ENCODE data around the gene CLEC2B. TPM values are rescaled to one million over a fixed set of nuclear protein-coding genes. Genes with fewer than 3 reads are reported as not detected.

CLEC2B gene
- total RNA-seq, 1 experiment from 2014 or later: not detected

DNA sequence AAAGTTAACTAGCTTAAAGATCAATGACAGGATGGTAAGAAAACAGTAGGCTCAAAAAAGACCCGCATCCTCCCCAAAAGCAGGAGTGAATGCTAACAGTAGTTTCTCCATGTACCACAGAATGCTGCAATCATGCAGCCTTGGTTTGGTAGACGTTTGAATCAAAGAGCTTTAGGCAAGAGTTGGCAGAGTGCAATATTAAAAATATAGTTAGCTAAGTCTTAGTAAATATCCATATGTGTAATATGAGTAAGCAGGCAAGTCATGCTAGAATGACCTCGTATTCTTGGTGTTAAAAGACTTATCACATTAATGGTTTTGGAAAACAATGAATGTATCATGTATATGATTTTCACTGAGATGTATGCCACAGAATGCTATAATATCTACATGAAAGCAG, 60.6 kb downstream of the CLEC2B start:
- Histone ChIP-seq H3K56ac (ENCODE audit: insufficient read length, low read depth, low read length) (no peak overlapping the region), H4K8ac (replicated peaks; ENCODE audit: insufficient read length, low read depth, low read length) (no peak overlapping the region), H3K23ac (ENCODE audit: insufficient read length, low read depth, low read length) (no peak overlapping the region), H3K4me2 (ENCODE audit: insufficient read depth, insufficient read length, low read length) (no peak overlapping the region), H2BK20ac (ENCODE audit: low read depth, low read length, poor library complexity, severe bottlenecking) (no peak overlapping the region), H4K20me1 (ENCODE audit: control insufficient read depth, insufficient read depth, insufficient read length) (no peaks in the 10 kb centered on the region), H3T11ph (ENCODE audit: low read length) (no peak overlapping the region), H2BK120ac (ENCODE audit: low read depth, low read length, poor library complexity, severe bottlenecking) (no peak overlapping the region), H3K14ac (ENCODE audit: insufficient read depth, low read length) (no peak overlapping the region), H4K5ac (ENCODE audit: insufficient read length, low read depth, low read length) (no peak overlapping the region), H2BK12ac (ENCODE audit: insufficient read length, low read depth, low read length) (no peak overlapping the region), H4K91ac (ENCODE audit: insufficient read length, low read depth, low read length) (no peak overlapping the region), H3K79me1 (ENCODE audit: insufficient read depth, low read depth, low read length, poor library complexity, severe bottlenecking) (no peaks in the 10 kb centered on the region), H2BK5ac (ENCODE audit: insufficient read length, low read length) (no peak overlapping the region), H3K9ac (ENCODE audit: extremely low read depth, insufficient read length, low read length) (no peak overlapping the region), H3K4me1 (ENCODE audit: insufficient read depth, low read length) (no peaks in the 10 kb centered on the region), H3K79me2 (ENCODE audit: insufficient read depth, low read length) (no peaks in the 10 kb centered on the region), H2BK15ac (ENCODE audit: low read depth, low read length) (no peak overlapping the region), H3K27me3 (ENCODE audit: insufficient read depth, low read length) (no peaks in the 10 kb centered on the region), H3K4ac (ENCODE audit: low read depth, low read length) (no peak overlapping the region), H2AFZ (ENCODE audit: low read length) (no peak overlapping the region), H3K18ac (ENCODE audit: insufficient read length, low read depth, low read length) (no peak overlapping the region), H3K9me3 (ENCODE audit: control insufficient read depth, low read depth, low read length) (no peaks in the 10 kb centered on the region), H2AK5ac (ENCODE audit: insufficient read length, low read length) (no peak overlapping the region), H3K27ac (ENCODE audit: insufficient read length, low read depth, low read length) (no peak overlapping the region), H3K23me2 (ENCODE audit: insufficient read length, low read depth, low read length, poor library complexity, severe bottlenecking) (no peaks in the 10 kb centered on the region)
- Mint-ChIP-seq H3K36me3 (ENCODE audit: insufficient read depth in 1 of 3, low read depth in 3 of 3) (no peaks in the 10 kb centered on the region), H3K9me3 (no peaks in the 10 kb centered on the region), H3K27me3 (ENCODE audit: low read depth) (no peaks in the 10 kb centered on the region; the same call in 1 of the 2 replicates), H3K4me3 (no peak overlapping the region), H3K4me1 (peaks cover 2% of the 10 kb centered on the region in 2 experiments; a peak in 2 of 4 replicates), H3K27ac (no peak overlapping the region)
- no CpG with 5 or more reads among the region's 3 CpGs for WGBS (ENCODE audit: extremely low coverage, insufficient read length, low lambda C conversion rate)
- DNase-seq: no peak
- TF ChIP-seq, protein P1, sequence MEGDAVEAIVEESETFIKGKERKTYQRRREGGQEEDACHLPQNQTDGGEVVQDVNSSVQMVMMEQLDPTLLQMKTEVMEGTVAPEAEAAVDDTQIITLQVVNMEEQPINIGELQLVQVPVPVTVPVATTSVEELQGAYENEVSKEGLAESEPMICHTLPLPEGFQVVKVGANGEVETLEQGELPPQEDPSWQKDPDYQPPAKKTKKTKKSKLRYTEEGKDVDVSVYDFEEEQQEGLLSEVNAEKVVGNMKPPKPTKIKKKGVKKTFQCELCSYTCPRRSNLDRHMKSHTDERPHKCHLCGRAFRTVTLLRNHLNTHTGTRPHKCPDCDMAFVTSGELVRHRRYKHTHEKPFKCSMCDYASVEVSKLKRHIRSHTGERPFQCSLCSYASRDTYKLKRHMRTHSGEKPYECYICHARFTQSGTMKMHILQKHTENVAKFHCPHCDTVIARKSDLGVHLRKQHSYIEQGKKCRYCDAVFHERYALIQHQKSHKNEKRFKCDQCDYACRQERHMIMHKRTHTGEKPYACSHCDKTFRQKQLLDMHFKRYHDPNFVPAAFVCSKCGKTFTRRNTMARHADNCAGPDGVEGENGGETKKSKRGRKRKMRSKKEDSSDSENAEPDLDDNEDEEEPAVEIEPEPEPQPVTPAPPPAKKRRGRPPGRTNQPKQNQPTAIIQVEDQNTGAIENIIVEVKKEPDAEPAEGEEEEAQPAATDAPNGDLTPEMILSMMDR (conservative IDR thresholded peaks at IDR 0.05): no peak

All from H9 (cell line).